Measurements from ENCODE around the gene ZHX3.

The ZHX3 gene

GRCh38 chr20:41160686-41161085 lies 156.8 kb downstream of the ZHX3 start:
- no peak overlapping the region for H2AFZ ChIP-seq (ENCODE audit: low read length)
- no peak overlapping the region for H3K9ac ChIP-seq (ENCODE audit: low read depth, low read length, poor library complexity, severe bottlenecking)
- no peak overlapping the region for H3K4me3 ChIP-seq (ENCODE audit: low read length, poor library complexity, severe bottlenecking)
- H4K20me1 ChIP-seq (ENCODE audit: insufficient read depth, low read length, poor library complexity, severe bottlenecking) = peaks cover 64% of the 10 kb centered on the region
- H3K9me3 ChIP-seq (ENCODE audit: insufficient read depth, low read depth, low read length) = no peaks in the 10 kb centered on the region
- peaks cover 35% of the 10 kb centered on the region for H3K4me1 ChIP-seq (ENCODE audit: insufficient read depth, low read length, poor library complexity, severe bottlenecking)
- TF ChIP-seq CTCF (conservative IDR thresholded peaks at IDR 0.05; ENCODE audit: low read length) (no peak), EZH2phosphoT487 (IDR thresholded peaks at IDR 0.05; ENCODE audit: borderline replicate concordance) (no peak)
- H3K36me3 ChIP-seq (ENCODE audit: insufficient read depth, low read length) = peaks cover 65% of the 10 kb centered on the region
- no peaks in the 10 kb centered on the region for H3K9me2 ChIP-seq (replicated peaks; ENCODE audit: low read depth, low read length)
- H3F3A ChIP-seq (ENCODE audit: low read depth) = 0 out of 2 replicates have a peak, but pooled peaks cover 6% of the 10 kb centered on the region
- H3K27me3 ChIP-seq (ENCODE audit: insufficient read depth, low read length, poor library complexity, severe bottlenecking) = no peaks in the 10 kb centered on the region
- no peak overlapping the region for H3K4me2 ChIP-seq (ENCODE audit: low read depth, low read length, poor library complexity, severe bottlenecking)
- H3K79me2 ChIP-seq (ENCODE audit: insufficient read depth, low read length) = peaks cover 55% of the 10 kb centered on the region

GRCh38 chr20:41159547-41159946 lies 158.0 kb downstream of the ZHX3 start:
- H4K20me1 ChIP-seq (ENCODE audit: insufficient read depth, low read length, poor library complexity, severe bottlenecking) = peaks cover 72% of the 10 kb centered on the region
- peaks cover 67% of the 10 kb centered on the region for H3K79me2 ChIP-seq (ENCODE audit: insufficient read depth, low read length)
- H3F3A ChIP-seq (ENCODE audit: low read depth) = 0 out of 2 replicates have a peak, but pooled peaks cover 6% of the 10 kb centered on the region
- H3K4me2 ChIP-seq (ENCODE audit: low read depth, low read length, poor library complexity, severe bottlenecking) = no peak overlapping the region
- H3K27me3 ChIP-seq (ENCODE audit: insufficient read depth, low read length, poor library complexity, severe bottlenecking) = no peaks in the 10 kb centered on the region
- no peak overlapping the region for H3K4me3 ChIP-seq (ENCODE audit: low read length, poor library complexity, severe bottlenecking)
- H3K9ac ChIP-seq (ENCODE audit: low read depth, low read length, poor library complexity, severe bottlenecking) = no peak overlapping the region
- H3K4me1 ChIP-seq (ENCODE audit: insufficient read depth, low read length, poor library complexity, severe bottlenecking) = peaks cover 46% of the 10 kb centered on the region
- no peaks in the 10 kb centered on the region for H3K9me3 ChIP-seq (ENCODE audit: insufficient read depth, low read depth, low read length)
- peaks cover 63% of the 10 kb centered on the region for H3K36me3 ChIP-seq (ENCODE audit: insufficient read depth, low read length)
- no peak for TF ChIP-seq EZH2phosphoT487 (IDR thresholded peaks at IDR 0.05; ENCODE audit: borderline replicate concordance)
- TF ChIP-seq CTCF (conservative IDR thresholded peaks at IDR 0.05; ENCODE audit: low read length) = no peak
- no peaks in the 10 kb centered on the region for H3K9me2 ChIP-seq (replicated peaks; ENCODE audit: low read depth, low read length)
- H2AFZ ChIP-seq (ENCODE audit: low read length) = no peak overlapping the region

GRCh38 chr20:41158082-41158625 lies 159.4 kb downstream of the ZHX3 start:
- Histone ChIP-seq H3K9me2 (replicated peaks; ENCODE audit: low read depth, low read length) (no peaks in the 10 kb centered on the region), H3K36me3 (ENCODE audit: insufficient read depth, low read length) (peaks cover 49% of the 10 kb centered on the region; the same call in 1 of the 2 replicates), H3F3A (ENCODE audit: low read depth) (0 out of 2 replicates have a peak, but pooled peaks cover 6% of the 10 kb centered on the region), H2AFZ (ENCODE audit: low read length) (no peak overlapping the region), H3K9ac (ENCODE audit: low read depth, low read length, poor library complexity, severe bottlenecking) (peak overlapping the region; percentile 69), H3K4me1 (ENCODE audit: insufficient read depth, low read length, poor library complexity, severe bottlenecking) (peaks cover 59% of the 10 kb centered on the region), H3K4me2 (ENCODE audit: low read depth, low read length, poor library complexity, severe bottlenecking) (peak overlapping the region; percentile 87), H3K27me3 (ENCODE audit: insufficient read depth, low read length, poor library complexity, severe bottlenecking) (no peaks in the 10 kb centered on the region), H4K20me1 (ENCODE audit: insufficient read depth, low read length, poor library complexity, severe bottlenecking) (peaks cover 73% of the 10 kb centered on the region), H3K79me2 (ENCODE audit: insufficient read depth, low read length) (peaks cover 81% of the 10 kb centered on the region), H3K4me3 (ENCODE audit: low read length, poor library complexity, severe bottlenecking) (peak overlapping the region; percentile 66), H3K9me3 (ENCODE audit: insufficient read depth, low read depth, low read length) (no peaks in the 10 kb centered on the region)
- no peak for TF ChIP-seq CTCF (conservative IDR thresholded peaks at IDR 0.05; ENCODE audit: low read length)
- no peak for TF ChIP-seq EZH2phosphoT487 (IDR thresholded peaks at IDR 0.05; ENCODE audit: borderline replicate concordance)
